Stimulated activated CD4-positive, alpha-beta T cell treated with anti-CD3 and anti-CD28 coated beads, Interleukin-4, amount 100 ng/mL, for 24 hours (primary cell): ENCODE results near the gene DPEP3.
"Not testable (repeated sequence)": the region's sequence is repeated elsewhere in the genome, so short reads cannot be mapped to it uniquely, and the experiment has no call there.

Experiments
- DNase-seq: peaks from one replicate; pipeline ENCODE4 v3.0.0-alpha.2; 2020

The DPEP3 gene

GRCh38 chr16:67993207-67994039 is 13.1 kb upstream of the DPEP3 start:
- peak; percentile 82 for DNase-seq

- DNase-seq, result no peak
Observed at GRCh38 chr16:67992661-67993206, 12.4 kb upstream of the DPEP3 start.

- no peak for DNase-seq
Observed at GRCh38 chr16:67990018-67990386, 9.7 kb upstream of the DPEP3 start.

- DNase-seq, result no peak
Observed at GRCh38 chr16:67989322-67990017, 9.2 kb upstream of the DPEP3 start.

- DNase-seq, result no peak
Observed at GRCh38 chr16:67988675-67989074, 8.4 kb upstream of the DPEP3 start.

- no peak for DNase-seq
Observed at GRCh38 chr16:67987460-67988160, 7.3 kb upstream of the DPEP3 start.

GRCh38 chr16:67986949-67987348 is 6.7 kb upstream of the DPEP3 start:
- DNase-seq, result no peak

GRCh38 chr16:67982011-67982696 is 1.9 kb upstream of the DPEP3 start:
- no peak for DNase-seq

GRCh38 chr16:67977469-67978227 is 2.7 kb downstream of the DPEP3 start:
- no peak for DNase-seq

- DNase-seq, result no peak
Observed at GRCh38 chr16:67977005-67977404, 3.3 kb downstream of the DPEP3 start.

GRCh38 chr16:67976205-67976604 is 4.1 kb downstream of the DPEP3 start:
- no peak for DNase-seq

GRCh38 chr16:67975321-67976105 is 4.8 kb downstream of the DPEP3 start:
- no peak for DNase-seq

GRCh38 chr16:67972285-67972684 is 8.0 kb downstream of the DPEP3 start:
- not testable (repeated sequence) for DNase-seq

- DNase-seq, result no peak
Observed at GRCh38 chr16:67971111-67971510, 9.2 kb downstream of the DPEP3 start.

GRCh38 chr16:67969254-67970039 is 10.9 kb downstream of the DPEP3 start:
- DNase-seq, result no peak

- DNase-seq, result peak; percentile 86
Observed at GRCh38 chr16:67968400-67969253, 11.7 kb downstream of the DPEP3 start, which contains the start of gene SLC12A4. SLC12A4 (minus strand) TSS chr16:67968637; CDS start chr16:67968553, 84 bp downstream.

GRCh38 chr16:67967958-67968399 is 12.3 kb downstream of the DPEP3 start:
- DNase-seq, result peak; percentile 40

GRCh38 chr16:67967183-67967957 is 12.9 kb downstream of the DPEP3 start:
- DNase-seq, result peak; percentile 29
